ENCODE data around the gene MAP3K14.

Gene MAP3K14

DNA sequence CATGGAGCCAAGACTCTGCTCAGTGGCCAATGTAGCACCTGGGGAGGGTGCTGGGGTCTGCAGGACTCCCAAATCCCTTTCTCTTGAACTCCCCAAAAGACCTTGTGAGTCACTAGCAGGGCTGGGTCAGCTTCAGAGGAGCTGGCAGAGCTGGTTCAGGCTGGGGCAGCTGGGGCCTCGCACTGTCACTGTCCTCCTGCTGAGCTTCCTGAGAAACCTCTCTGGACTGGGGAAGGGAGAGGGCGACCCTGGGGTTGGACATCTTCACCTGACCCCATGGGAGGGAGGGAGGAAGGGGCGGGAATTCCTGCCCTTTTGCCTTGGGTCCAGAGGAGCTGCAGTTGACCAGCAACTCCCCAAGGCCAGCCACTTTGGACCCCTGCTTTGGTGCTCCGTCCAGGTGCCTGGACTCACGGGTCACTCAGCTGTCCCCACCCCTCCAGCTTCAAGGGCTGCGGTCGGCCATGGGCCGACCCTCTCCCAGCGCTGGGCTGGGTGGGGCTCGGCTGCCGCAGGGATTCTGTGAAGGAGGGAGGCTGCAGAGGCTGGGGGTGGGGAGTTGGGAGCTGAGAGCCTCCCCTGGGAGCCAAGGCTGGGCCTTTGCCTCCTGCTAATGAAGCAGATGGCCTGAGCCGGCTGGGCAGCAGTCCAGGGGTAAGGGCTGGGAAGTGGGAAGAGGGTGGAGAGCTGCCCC is 85.9 kb downstream of the MAP3K14 start:
- no peak for DNase-seq (ENCODE audit: extremely low read depth, low read depth)
- TF ChIP-seq, protein P1, sequence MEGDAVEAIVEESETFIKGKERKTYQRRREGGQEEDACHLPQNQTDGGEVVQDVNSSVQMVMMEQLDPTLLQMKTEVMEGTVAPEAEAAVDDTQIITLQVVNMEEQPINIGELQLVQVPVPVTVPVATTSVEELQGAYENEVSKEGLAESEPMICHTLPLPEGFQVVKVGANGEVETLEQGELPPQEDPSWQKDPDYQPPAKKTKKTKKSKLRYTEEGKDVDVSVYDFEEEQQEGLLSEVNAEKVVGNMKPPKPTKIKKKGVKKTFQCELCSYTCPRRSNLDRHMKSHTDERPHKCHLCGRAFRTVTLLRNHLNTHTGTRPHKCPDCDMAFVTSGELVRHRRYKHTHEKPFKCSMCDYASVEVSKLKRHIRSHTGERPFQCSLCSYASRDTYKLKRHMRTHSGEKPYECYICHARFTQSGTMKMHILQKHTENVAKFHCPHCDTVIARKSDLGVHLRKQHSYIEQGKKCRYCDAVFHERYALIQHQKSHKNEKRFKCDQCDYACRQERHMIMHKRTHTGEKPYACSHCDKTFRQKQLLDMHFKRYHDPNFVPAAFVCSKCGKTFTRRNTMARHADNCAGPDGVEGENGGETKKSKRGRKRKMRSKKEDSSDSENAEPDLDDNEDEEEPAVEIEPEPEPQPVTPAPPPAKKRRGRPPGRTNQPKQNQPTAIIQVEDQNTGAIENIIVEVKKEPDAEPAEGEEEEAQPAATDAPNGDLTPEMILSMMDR (IDR thresholded peaks at IDR 0.05; ENCODE audit: low read depth, low read length, missing control alignments) = no peak

DNA sequence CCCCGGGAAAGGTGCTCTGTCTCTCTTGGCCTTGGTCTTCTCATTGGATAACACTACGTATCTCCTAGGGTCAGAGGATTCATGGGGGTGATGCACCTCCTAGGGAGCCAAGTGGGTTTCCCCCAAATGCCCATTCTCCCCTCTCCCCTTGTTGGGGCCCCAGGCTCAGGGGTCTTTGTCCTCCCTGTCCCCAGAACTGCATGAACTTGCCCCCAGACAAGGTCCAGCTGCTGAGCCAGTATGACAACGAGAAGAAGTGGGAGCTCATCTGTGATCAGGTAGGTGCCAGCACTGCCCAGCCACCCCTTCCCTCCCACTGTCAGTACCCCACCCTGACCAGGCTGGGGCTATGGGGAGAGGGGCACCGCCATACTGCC is 86.4 kb downstream of the MAP3K14 start:
- TF ChIP-seq, protein P1 (IDR thresholded peaks at IDR 0.05; ENCODE audit: low read depth, low read length, missing control alignments) = no peak
- no peak overlapping the region for H3K4me3 ChIP-seq (replicated peaks; ENCODE audit: low read depth, low read length)
- DNase-seq (ENCODE audit: extremely low read depth, low read depth) = no peak

More for the DNA sequence above, 85.9 kb downstream of the MAP3K14 start:
- no peak overlapping the region for H3K4me3 ChIP-seq (replicated peaks; ENCODE audit: low read depth, low read length)

DNA sequence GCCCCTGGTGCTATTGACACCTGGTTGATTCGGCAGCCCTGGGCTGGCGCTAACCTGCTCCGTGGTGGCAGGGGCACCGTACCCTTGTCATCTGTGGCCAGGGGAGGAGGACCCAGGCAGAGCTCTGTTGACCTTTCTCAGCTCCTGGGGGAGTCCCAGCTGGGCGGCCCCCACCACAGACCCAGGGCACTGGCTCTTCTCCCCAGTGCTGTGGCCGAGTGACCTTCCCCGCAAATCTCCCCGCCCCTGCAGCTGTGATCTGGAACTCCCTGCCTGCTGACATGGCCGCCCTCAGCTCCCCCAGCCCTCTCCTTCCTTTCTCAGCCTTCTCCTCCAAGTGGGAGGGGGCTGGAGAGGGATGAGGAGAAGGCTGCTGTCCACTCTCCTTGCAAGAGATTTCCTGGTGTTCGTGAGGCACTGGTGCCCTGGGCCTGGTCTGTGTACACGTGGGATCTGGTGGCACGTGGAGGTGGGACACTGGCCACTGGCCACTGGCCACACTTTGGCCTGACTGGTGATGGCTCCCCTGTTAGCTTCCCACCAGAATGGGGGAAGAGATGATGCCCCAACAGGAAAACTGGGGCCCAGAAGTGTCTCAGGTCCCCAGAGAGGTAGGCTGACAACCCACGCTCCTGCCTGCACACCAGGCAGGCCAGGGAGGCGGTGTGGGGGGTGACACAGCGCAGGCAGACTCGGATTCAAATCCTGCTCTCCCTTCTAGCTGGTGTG is 87.0 kb downstream of the MAP3K14 start:
- no peak for DNase-seq (ENCODE audit: extremely low read depth, low read depth)
- H3K4me3 ChIP-seq (replicated peaks; ENCODE audit: low read depth, low read length) = no peak overlapping the region
- TF ChIP-seq, protein P1 (IDR thresholded peaks at IDR 0.05; ENCODE audit: low read depth, low read length, missing control alignments) = no peak

DNA sequence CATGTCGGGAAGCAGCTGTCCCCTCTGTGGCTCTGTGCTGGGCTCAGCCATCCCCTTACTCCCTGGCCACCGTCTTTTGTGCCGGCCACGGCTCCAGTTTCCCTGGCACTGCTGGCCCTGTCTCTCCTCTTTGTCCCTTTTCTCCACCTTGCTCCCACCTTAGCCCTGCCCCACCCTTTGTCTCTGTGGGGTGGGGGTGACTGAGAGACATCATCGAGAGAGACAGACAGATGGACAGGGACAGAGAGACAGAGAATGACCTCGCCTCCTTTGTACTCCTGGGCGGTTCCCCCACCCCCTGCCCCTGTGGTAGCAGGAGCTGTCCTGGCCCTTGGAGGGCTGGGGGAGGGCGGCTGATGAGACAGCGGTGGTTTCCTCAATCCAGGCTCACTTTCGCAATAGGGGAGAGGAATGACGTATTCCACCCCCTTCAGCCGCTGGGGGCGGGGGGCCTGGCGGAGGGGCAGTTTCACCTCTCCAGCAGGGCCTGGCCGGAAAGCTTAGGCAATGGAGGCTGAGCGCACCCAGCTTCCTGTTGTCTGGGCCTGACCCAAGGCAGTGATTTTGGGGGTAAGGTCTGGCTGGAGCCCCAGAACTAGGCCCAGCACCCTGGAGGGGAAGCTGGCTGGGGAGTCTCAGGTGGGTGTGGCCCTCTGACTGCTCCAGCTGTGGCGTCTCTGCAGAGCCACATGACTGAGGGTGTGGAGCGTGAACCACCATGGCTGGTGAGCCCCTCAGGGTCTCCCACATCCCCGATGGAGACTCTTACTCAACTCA is 87.9 kb downstream of the MAP3K14 start:
- DNase-seq (ENCODE audit: extremely low read depth, low read depth) = peak; percentile 36
- no peak overlapping the region for H3K4me3 ChIP-seq (replicated peaks; ENCODE audit: low read depth, low read length)
- TF ChIP-seq, protein P1 (IDR thresholded peaks at IDR 0.05; ENCODE audit: low read depth, low read length, missing control alignments) = no peak

DNA sequence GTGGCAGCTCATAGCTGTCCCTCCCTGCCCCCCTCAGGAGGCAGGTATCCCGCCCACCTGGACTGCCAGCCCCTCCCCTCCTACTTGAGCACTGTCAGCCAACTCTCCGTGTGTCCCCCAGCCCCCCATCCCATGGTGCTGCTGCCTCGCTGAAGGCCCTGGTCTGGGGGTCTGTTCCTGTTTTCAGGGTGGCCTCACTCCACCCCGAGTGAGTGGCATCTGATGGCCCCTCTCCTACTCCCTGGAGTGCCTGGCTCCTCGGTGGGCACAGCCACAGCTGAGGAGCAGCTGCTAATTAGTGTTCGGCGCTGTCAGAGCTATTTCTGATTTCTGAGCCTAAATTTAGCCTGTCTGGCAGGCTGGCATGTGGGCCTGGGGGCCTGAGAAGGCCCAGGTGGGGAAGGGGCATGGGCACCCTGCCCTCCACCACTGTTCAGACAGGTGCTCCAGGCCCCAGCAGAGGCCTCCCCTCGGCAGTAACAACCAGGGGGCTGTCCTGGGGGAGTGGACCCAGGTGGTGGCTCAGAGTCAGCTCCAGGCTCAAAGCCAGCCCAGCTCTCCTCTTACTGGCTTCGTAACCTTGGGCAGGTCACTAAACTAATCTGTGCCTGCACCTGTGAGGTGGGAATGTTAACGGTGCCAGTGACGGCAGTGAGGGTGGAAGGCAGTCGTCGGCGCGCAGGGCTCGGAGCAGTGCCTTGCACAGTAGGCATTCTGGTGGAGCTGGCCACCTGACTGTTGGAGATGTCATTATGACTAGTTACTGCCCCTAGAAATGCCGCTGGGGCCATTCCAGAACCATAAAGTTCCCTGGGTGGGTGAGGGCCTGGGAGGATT is 88.7 kb downstream of the MAP3K14 start:
- no peak for DNase-seq (ENCODE audit: extremely low read depth, low read depth)
- H3K4me3 ChIP-seq (replicated peaks; ENCODE audit: low read depth, low read length) = no peak overlapping the region
- TF ChIP-seq, protein P1 (IDR thresholded peaks at IDR 0.05; ENCODE audit: low read depth, low read length, missing control alignments) = no peak
